WTC11 (cell line): ENCODE results near the gene ARHGEF28.

Experiments
- CREB1 ChIP-seq: sonication (generic); formaldehyde crosslinking; IDR thresholded peaks from 2 replicates; pipeline ENCODE4 v1.8.0; 2023; ENCODE audit warnings: mild to moderate bottlenecking, missing genetic modification reagents
- CTCF ChIP-seq: fragments of 200-600 bp; IDR thresholded peaks from 2 replicates; pipeline ENCODE4 v1.8.0; 2022; ENCODE audit warnings: antibody characterized with exemption
- FOXK1 ChIP-seq: sonication (generic); formaldehyde crosslinking; IDR thresholded peaks from 2 replicates; pipeline ENCODE4 v1.8.0; 2022; ENCODE audit warnings: mild to moderate bottlenecking, moderate library complexity, missing genetic modification reagents
- KAT7 ChIP-seq: sonication (generic); formaldehyde crosslinking; IDR thresholded peaks from 2 replicates; pipeline ENCODE4 v1.8.1; 2023; ENCODE audit warnings: missing genetic modification reagents, mild to moderate bottlenecking, borderline replicate concordance
- MLX ChIP-seq: sonication (generic); formaldehyde crosslinking; IDR thresholded peaks from 2 replicates; pipeline ENCODE4 v1.8.1; 2023; ENCODE audit warnings: mild to moderate bottlenecking, missing genetic modification reagents, moderate library complexity
- NR1H2 ChIP-seq: sonication (generic); formaldehyde crosslinking; IDR thresholded peaks from 2 replicates; pipeline ENCODE4 v1.9.0; 2021; ENCODE audit warnings: mild to moderate bottlenecking, moderate library complexity, missing genetic modification reagents
- NR2C2 ChIP-seq: sonication (generic); formaldehyde crosslinking; IDR thresholded peaks from 2 replicates; pipeline ENCODE4 v1.8.0; 2022; ENCODE audit warnings: mild to moderate bottlenecking, missing genetic modification reagents
- SP1 ChIP-seq: sonication (generic); formaldehyde crosslinking; conservative IDR thresholded peaks from 2 replicates; pipeline ENCODE4 v1.8.1; 2022; ENCODE audit warnings: missing genetic modification reagents
- TCF7 ChIP-seq: sonication (generic); formaldehyde crosslinking; IDR thresholded peaks from 2 replicates; pipeline ENCODE4 v1.8.0; 2022; ENCODE audit warnings: mild to moderate bottlenecking, low read depth, missing genetic modification reagents, moderate library complexity
- TEAD1 ChIP-seq: sonication (generic); formaldehyde crosslinking; IDR thresholded peaks from 2 replicates; pipeline ENCODE4 v1.8.0; 2022; ENCODE audit warnings: mild to moderate bottlenecking, missing genetic modification reagents
- TF ChIP-seq, protein P1 (sequence below): sonication (generic); formaldehyde crosslinking; IDR thresholded peaks from 2 replicates; pipeline ENCODE4 v1.8.0; 2022; ENCODE audit warnings: missing genetic modification reagents
- TF ChIP-seq, protein P2 (sequence below): sonication (generic); formaldehyde crosslinking; IDR thresholded peaks from 2 replicates; pipeline ENCODE4 v1.8.1; 2023; ENCODE audit warnings: mild to moderate bottlenecking, missing genetic modification reagents, moderate library complexity
- TF ChIP-seq, protein P3 (sequence below): sonication (generic); formaldehyde crosslinking; IDR thresholded peaks from 2 replicates; pipeline ENCODE4 v1.8.0; 2022; ENCODE audit warnings: mild to moderate bottlenecking, missing genetic modification reagents

- TF ChIP-seq CTCF (no peak), MLX (CRISPR knock-in tag) (no peak), KAT7 (CRISPR knock-in tag) (no peak), NR1H2 (CRISPR knock-in tag) (no peak), NR2C2 (no peak), CREB1 (CRISPR knock-in tag) (no peak), TCF7 (CRISPR knock-in tag) (no peak), SP1 (no peak), TEAD1 (CRISPR knock-in tag) (no peak), FOXK1 (CRISPR knock-in tag) (no peak)
- TF ChIP-seq, protein P1, sequence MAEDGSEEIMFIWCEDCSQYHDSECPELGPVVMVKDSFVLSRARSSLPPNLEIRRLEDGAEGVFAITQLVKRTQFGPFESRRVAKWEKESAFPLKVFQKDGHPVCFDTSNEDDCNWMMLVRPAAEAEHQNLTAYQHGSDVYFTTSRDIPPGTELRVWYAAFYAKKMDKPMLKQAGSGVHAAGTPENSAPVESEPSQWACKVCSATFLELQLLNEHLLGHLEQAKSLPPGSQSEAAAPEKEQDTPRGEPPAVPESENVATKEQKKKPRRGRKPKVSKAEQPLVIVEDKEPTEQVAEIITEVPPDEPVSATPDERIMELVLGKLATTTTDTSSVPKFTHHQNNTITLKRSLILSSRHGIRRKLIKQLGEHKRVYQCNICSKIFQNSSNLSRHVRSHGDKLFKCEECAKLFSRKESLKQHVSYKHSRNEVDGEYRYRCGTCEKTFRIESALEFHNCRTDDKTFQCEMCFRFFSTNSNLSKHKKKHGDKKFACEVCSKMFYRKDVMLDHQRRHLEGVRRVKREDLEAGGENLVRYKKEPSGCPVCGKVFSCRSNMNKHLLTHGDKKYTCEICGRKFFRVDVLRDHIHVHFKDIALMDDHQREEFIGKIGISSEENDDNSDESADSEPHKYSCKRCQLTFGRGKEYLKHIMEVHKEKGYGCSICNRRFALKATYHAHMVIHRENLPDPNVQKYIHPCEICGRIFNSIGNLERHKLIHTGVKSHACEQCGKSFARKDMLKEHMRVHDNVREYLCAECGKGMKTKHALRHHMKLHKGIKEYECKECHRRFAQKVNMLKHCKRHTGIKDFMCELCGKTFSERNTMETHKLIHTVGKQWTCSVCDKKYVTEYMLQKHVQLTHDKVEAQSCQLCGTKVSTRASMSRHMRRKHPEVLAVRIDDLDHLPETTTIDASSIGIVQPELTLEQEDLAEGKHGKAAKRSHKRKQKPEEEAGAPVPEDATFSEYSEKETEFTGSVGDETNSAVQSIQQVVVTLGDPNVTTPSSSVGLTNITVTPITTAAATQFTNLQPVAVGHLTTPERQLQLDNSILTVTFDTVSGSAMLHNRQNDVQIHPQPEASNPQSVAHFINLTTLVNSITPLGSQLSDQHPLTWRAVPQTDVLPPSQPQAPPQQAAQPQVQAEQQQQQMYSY (CRISPR knock-in tag), result no peak
- TF ChIP-seq, protein P2, sequence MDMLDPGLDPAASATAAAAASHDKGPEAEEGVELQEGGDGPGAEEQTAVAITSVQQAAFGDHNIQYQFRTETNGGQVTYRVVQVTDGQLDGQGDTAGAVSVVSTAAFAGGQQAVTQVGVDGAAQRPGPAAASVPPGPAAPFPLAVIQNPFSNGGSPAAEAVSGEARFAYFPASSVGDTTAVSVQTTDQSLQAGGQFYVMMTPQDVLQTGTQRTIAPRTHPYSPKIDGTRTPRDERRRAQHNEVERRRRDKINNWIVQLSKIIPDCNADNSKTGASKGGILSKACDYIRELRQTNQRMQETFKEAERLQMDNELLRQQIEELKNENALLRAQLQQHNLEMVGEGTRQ (CRISPR knock-in tag), result no peak
- TF ChIP-seq, protein P3, sequence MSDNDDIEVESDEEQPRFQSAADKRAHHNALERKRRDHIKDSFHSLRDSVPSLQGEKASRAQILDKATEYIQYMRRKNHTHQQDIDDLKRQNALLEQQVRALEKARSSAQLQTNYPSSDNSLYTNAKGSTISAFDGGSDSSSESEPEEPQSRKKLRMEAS (CRISPR knock-in tag), result no peak
These were observed 167.9 kb downstream of the ARHGEF28 start for GRCh38 chr5:73793911-73794310.
